ENCODE measurements around the gene ILKAP. TPM values are rescaled to one million over a fixed set of nuclear protein-coding genes. Genes with fewer than 3 reads are reported as not detected.

ILKAP gene
- total and polyA plus RNA-seq, 11 donors, result 12.4 to 41.7 (median 24.0) TPM

DNA sequence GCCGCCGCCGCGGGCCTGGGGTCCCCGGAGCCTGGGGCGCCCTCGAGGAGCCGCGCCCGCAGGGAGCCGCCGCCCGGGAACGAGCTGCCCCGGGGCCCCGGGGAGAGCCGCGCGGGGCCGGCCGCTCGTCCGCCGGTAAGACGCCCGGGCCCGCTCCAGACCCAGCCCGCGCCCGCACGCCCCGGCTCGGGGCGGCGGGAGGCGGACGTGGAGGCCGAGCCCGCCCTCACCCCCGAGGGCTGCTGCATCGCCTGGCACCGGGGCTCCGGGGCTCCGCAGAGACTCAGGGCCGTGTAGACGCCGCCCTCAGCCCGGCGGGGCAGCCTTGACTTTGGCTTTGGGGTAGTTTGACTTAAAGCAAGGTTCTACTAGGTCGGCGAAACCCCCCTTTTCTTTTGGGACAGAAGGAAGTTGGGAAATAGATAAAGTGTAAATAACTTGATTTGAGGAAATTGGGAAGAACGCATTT is 44.4 kb downstream of the ILKAP start:
- Histone ChIP-seq H3K27me3 (peaks cover 11 to 40% (median 20%) of the 10 kb centered on the region in 9 donors), H3K36me3 (no peaks in the 10 kb centered on the region), H3K27ac (no peak overlapping the region), H3K4me3 (peak overlapping the region in 8 of 12 donors; percentile 19 to 44 (median 34)), H3K4me1 (peaks cover 0 to 31% (median 6%) of the 10 kb centered on the region in 12 donors), H3K9me3 (no peaks in the 10 kb centered on the region)
- TF ChIP-seq POLR2A (IDR thresholded peaks at IDR 0.05), result no peak
- TF ChIP-seq, protein P1, sequence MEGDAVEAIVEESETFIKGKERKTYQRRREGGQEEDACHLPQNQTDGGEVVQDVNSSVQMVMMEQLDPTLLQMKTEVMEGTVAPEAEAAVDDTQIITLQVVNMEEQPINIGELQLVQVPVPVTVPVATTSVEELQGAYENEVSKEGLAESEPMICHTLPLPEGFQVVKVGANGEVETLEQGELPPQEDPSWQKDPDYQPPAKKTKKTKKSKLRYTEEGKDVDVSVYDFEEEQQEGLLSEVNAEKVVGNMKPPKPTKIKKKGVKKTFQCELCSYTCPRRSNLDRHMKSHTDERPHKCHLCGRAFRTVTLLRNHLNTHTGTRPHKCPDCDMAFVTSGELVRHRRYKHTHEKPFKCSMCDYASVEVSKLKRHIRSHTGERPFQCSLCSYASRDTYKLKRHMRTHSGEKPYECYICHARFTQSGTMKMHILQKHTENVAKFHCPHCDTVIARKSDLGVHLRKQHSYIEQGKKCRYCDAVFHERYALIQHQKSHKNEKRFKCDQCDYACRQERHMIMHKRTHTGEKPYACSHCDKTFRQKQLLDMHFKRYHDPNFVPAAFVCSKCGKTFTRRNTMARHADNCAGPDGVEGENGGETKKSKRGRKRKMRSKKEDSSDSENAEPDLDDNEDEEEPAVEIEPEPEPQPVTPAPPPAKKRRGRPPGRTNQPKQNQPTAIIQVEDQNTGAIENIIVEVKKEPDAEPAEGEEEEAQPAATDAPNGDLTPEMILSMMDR (IDR thresholded peaks at IDR 0.05), result no peak
- ATAC-seq (no peak), DNase-seq (peak in 1 of 5 donors; percentile 63)
- 3 to 8% (median 3%) methylated on average over 19 to 52 of the region's 52 CpGs for WGBS, 4 donors
- intact Hi-C loops (cut with DNase I), result loop anchor here in 2 of 10 donors (5.0 to 10.0 kb wide), 2 partner anchors 96 to 103 kb away; no protein-coding TSS in a partner anchor

DNA sequence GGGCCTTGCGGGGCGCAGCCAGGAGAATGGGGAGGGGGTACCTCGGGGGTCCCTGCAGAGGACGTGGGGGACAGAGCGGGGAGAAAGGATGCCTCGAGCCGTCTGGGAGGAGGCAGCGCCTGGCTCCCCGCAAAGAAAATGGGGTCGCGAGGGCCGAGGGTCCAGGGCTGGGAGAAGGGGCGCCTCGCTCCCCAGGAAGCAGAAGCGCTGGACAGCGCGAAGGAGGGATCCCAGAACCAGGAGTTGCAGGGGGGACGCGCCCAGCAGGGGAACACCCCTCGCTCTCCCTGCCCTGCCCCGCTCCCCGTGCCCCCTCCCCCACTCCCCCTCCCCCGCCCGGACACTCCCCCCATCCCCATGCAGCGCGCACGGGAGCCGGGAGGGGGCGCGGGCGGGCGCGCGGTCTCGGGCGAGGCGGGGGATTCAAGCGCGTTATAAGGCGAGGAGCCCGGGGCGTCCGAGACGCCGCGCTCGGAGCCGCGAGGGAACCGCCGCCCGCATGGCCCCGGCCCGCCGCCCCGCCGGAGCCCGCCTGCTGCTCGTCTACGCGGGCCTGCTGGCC is 44.9 kb downstream of the ILKAP start, which contains the start of gene ERFE:
ERFE (plus strand) TSS at position 462 of the 562 bp plus-strand sequence; CDS start at position 500, 38 bp downstream.
- Histone ChIP-seq H3K27me3 (peaks cover 6 to 34% (median 17%) of the 10 kb centered on the region in 9 donors), H3K4me1 (peaks cover 0 to 26% (median 6%) of the 10 kb centered on the region in 12 donors), H3K4me3 (peak within 1 kb of the TSS in 8 of 12 donors; percentile 19 to 44 (median 34)), H3K36me3 (no peaks in the 10 kb centered on the region), H3K27ac (no peak within 1 kb of the TSS), H3K9me3 (no peaks in the 10 kb centered on the region)
- intact Hi-C loops (cut with DNase I), result loop anchor here in 2 of 10 donors (5.0 to 10.0 kb wide), 2 partner anchors 96 to 104 kb away; no protein-coding TSS in a partner anchor
- DNase-seq, result peak in 3 of 5 donors; percentile 17 to 70 (median 36)
- TF ChIP-seq, protein P1 (IDR thresholded peaks at IDR 0.05), result peak; percentile 20 to 63 (median 44)
- TF ChIP-seq POLR2A (IDR thresholded peaks at IDR 0.05), result no peak
- WGBS, 4 donors, result 8 to 26% (median 13%) methylated on average over 20 to 58 of the region's 61 CpGs
- peak in 3 of 4 donors; percentile 9 to 40 (median 22) for ATAC-seq

GRCh38 chr2:238158018-238158508 is 45.4 kb downstream of the ILKAP start:
- WGBS, 4 donors, result 57 to 67% (median 64%) methylated on average over 11 to 21 of the region's 21 CpGs

More at GRCh38 chr2:238158018-238158508, 45.4 kb downstream of the ILKAP start:
- peaks cover 0 to 23% (median 6%) of the 10 kb centered on the region in 12 donors for H3K4me1 ChIP-seq
- peaks cover under 1 to 29% (median 17%) of the 10 kb centered on the region in 9 donors for H3K27me3 ChIP-seq
- no peaks in the 10 kb centered on the region for H3K9me3 ChIP-seq
- intact Hi-C loops (cut with DNase I), result loop anchor here in 2 of 10 donors (5.0 to 10.0 kb wide), 2 partner anchors 97 to 104 kb away; no protein-coding TSS in a partner anchor
- ATAC-seq, result no peak
- peak overlapping the region in 1 of 12 donors; percentile 23 for H3K4me3 ChIP-seq
- H3K36me3 ChIP-seq, result no peaks in the 10 kb centered on the region
- peak in 4 of 5 donors; percentile 7 to 52 (median 22) for DNase-seq
- no peak overlapping the region for H3K27ac ChIP-seq
- TF ChIP-seq POLR2A (IDR thresholded peaks at IDR 0.05), result no peak
- TF ChIP-seq, protein P1 (IDR thresholded peaks at IDR 0.05), result no peak
